NCI-H526 (cell line): Measurements from ENCODE around the gene CMTM3.
"Not testable (repeated sequence)": the region's sequence is repeated elsewhere in the genome, so short reads cannot be mapped to it uniquely, and the experiment has no call there.

Source experiments
- DNase-seq, 2 experiments: peaks; one replicate each; lab custom pipeline; 2025; lab: John Stamatoyannopoulos, UW

Gene CMTM3

GRCh38 chr16:66604376-66605176 lies at the start of gene CMTM3:
Gene CMTM3 (plus strand): TSS chr16:66604704. CDS start chr16:66604806, 102 bp downstream.
- peak; percentile 13 to 68 for DNase-seq

- DNase-seq: no peak
Measured at GRCh38 chr16:66560107-66560506, 44.4 kb upstream of the CMTM3 start.

GRCh38 chr16:66561381-66562080 lies 43.0 kb upstream of the CMTM3 start:
- no peak for DNase-seq

GRCh38 chr16:66562409-66562808 lies 42.1 kb upstream of the CMTM3 start:
- DNase-seq: no peak

GRCh38 chr16:66562986-66563385 lies 41.5 kb upstream of the CMTM3 start:
- no peak for DNase-seq

- DNase-seq: no peak
Measured at GRCh38 chr16:66563574-66564334, 40.8 kb upstream of the CMTM3 start.

- DNase-seq: no peak
Measured at GRCh38 chr16:66566051-66566901, 38.2 kb upstream of the CMTM3 start, which contains the start of gene CMTM1. Gene CMTM1 (plus strand): TSS chr16:66566439. CDS start chr16:66566514, 75 bp downstream.

GRCh38 chr16:66567270-66567669 lies 37.2 kb upstream of the CMTM3 start:
- DNase-seq: not testable (repeated sequence)

GRCh38 chr16:66568355-66568754 lies 36.1 kb upstream of the CMTM3 start:
- no peak for DNase-seq

GRCh38 chr16:66569131-66569530 lies 35.4 kb upstream of the CMTM3 start:
- no peak for DNase-seq

- DNase-seq: no peak
Measured at GRCh38 chr16:66569827-66570405, 34.6 kb upstream of the CMTM3 start.

- no peak for DNase-seq
Measured at GRCh38 chr16:66572356-66572755, 32.1 kb upstream of the CMTM3 start.

- DNase-seq: no peak
Measured at GRCh38 chr16:66574081-66574480, 30.4 kb upstream of the CMTM3 start.

- DNase-seq: no peak
Measured at GRCh38 chr16:66574531-66574930, 30.0 kb upstream of the CMTM3 start.

- no peak for DNase-seq
Measured at GRCh38 chr16:66575060-66575459, 29.4 kb upstream of the CMTM3 start.

GRCh38 chr16:66576296-66576695 lies 28.2 kb upstream of the CMTM3 start:
- no peak for DNase-seq

GRCh38 chr16:66578651-66579531 lies 25.6 kb upstream of the CMTM3 start, which contains the start of gene CMTM2:
Gene CMTM2 (plus strand): TSS chr16:66579463. CDS start chr16:66579608, 145 bp downstream.
- DNase-seq: no peak

- DNase-seq: peak in 1 of 2 experiments; percentile 18
Measured at GRCh38 chr16:66580605-66581209, 23.8 kb upstream of the CMTM3 start.

GRCh38 chr16:66581246-66581952 lies 23.1 kb upstream of the CMTM3 start:
- no peak for DNase-seq
